HG03565 (cell line): ENCODE measurements around the gene PTPRE.

Experiments used
- ATAC-seq: cut with Tn5 transposase; IDR thresholded peaks from one replicate; pipeline ENCODE4 v1.9.1; 2021; ENCODE audit warnings: mild to moderate bottlenecking, moderate library complexity; ENCODE audit not compliant: unreplicated experiment

PTPRE gene

GRCh38 chr10:128055061-128055868, 148.4 kb downstream of the PTPRE start:
- ATAC-seq = no peak

- ATAC-seq = no peak
Observed at GRCh38 chr10:128056303-128057050, 149.6 kb downstream of the PTPRE start.

GRCh38 chr10:128058106-128058749, 151.3 kb downstream of the PTPRE start:
- ATAC-seq = no peak

GRCh38 chr10:128058750-128059134, 151.8 kb downstream of the PTPRE start:
- no peak for ATAC-seq

GRCh38 chr10:128059266-128059981, 152.5 kb downstream of the PTPRE start:
- no peak for ATAC-seq

GRCh38 chr10:128059982-128060293, 153.0 kb downstream of the PTPRE start:
- ATAC-seq = no peak

- ATAC-seq = no peak
Observed at GRCh38 chr10:128060341-128061250, 153.7 kb downstream of the PTPRE start.

GRCh38 chr10:128061306-128062300, 154.7 kb downstream of the PTPRE start:
- no peak for ATAC-seq

- no peak for ATAC-seq
Observed at GRCh38 chr10:128062331-128062880, 155.5 kb downstream of the PTPRE start.

GRCh38 chr10:128062881-128063563, 156.1 kb downstream of the PTPRE start:
- ATAC-seq = peak; percentile 43

- no peak for ATAC-seq
Observed at GRCh38 chr10:128063736-128064107, 156.8 kb downstream of the PTPRE start.

- peak; percentile 42 for ATAC-seq
Observed at GRCh38 chr10:128064108-128064969, 157.4 kb downstream of the PTPRE start.

GRCh38 chr10:128064970-128065580, 158.2 kb downstream of the PTPRE start:
- ATAC-seq = no peak

GRCh38 chr10:128065881-128066534, 159.1 kb downstream of the PTPRE start:
- ATAC-seq = no peak

GRCh38 chr10:128066870-128067382, 160.0 kb downstream of the PTPRE start:
- no peak for ATAC-seq
